A549 (cell line): ENCODE data around the gene WSCD1. TPM values are rescaled to one million over a fixed set of nuclear protein-coding genes. Genes with fewer than 3 reads are reported as not detected.

Source experiments
- ATAC-seq, 2 experiments: fragments of 200-7000 bp in 1 of 2; fragments of >200 bp in 1 of 2; cut with Nextera tagmentation in 1 of 2; cut with Tn5 transposase in 1 of 2; 3 replicates each; pipeline versions ENCODE4 v1.8.0 to v1.9.1; 2018 to 2020; ENCODE audit warnings: mild to moderate bottlenecking in 1 of 2, moderate library complexity in 1 of 2
- CTCF ChIA-PET: fragments of 300-600 bp; sonication (Branson Sonifier 250); formaldehyde crosslinking; extraction: SDS; loops from one replicate; lab custom pipeline; 2021; ENCODE audit warnings: antibody characterized with exemption, inconsistent platforms; lab: Yijun Ruan, JAX
- POLR2A ChIA-PET: fragments of 350-600 bp; formaldehyde crosslinking; extraction: SDS; loops from one replicate; lab custom pipeline; 2021; ENCODE audit warnings: antibody characterized with exemption, inconsistent platforms; lab: Yijun Ruan, JAX
- DNase-seq, 2 experiments: peaks; one replicate each; pipeline versions ENCODE4 v3.0.0 to v3.0.0-alpha.2; 2011 to 2016; ENCODE audit warnings: low read depth in 1 of 2, low spot score in 1 of 2
- FAIRE-seq: peaks from 2 replicates; lab custom pipeline; 2011; peaks lifted over from hg19 to GRCh38; lab: Jason Lieb, UNC
- H3K27ac ChIP-seq, 2 experiments: fragments of >200 bp; sonication (Bioruptor Twin); formaldehyde crosslinking; 3 replicates each; pipeline ENCODE4 v1.5.1; 2016 to 2017
- H3K4me1 ChIP-seq: fragments of >200 bp; sonication (Bioruptor Twin); formaldehyde crosslinking; 3 replicates; pipeline ENCODE4 v1.6.1; 2016
- H3K4me2 ChIP-seq: fragments of >200 bp; sonication (Bioruptor Twin); formaldehyde crosslinking; 3 replicates; pipeline ENCODE4 v1.6.1; 2016
- H3K4me3 ChIP-seq: fragments of >200 bp; sonication (Bioruptor Twin); formaldehyde crosslinking; 3 replicates; pipeline ENCODE4 v1.5.1; 2016
- H3K9me3 ChIP-seq: fragments of >200 bp; sonication (Bioruptor Twin); formaldehyde crosslinking; 3 replicates; pipeline ENCODE4 v1.6.1; 2016
- CBX8 ChIP-seq: fragments of 200-600 bp; sonication (generic); IDR thresholded peaks from 2 replicates; pipeline ENCODE4 v1.6.1; 2016
- CEBPB ChIP-seq, 2 experiments: fragments of >200 bp in 1 of 2; sonication (Bioruptor Twin) in 1 of 2; formaldehyde crosslinking in 1 of 2; IDR thresholded peaks; 2 replicates each; pipeline ENCODE4 v1.6.1; 2012 to 2016
- CHD4 ChIP-seq: fragments of 200-600 bp; sonication (generic); IDR thresholded peaks from 2 replicates; pipeline ENCODE4 v1.6.1; 2016; ENCODE audit warnings: antibody characterized with exemption, mild to moderate bottlenecking, borderline replicate concordance
- EHF ChIP-seq: fragments of 250-450 bp; sonication (Bioruptor Pico); IDR thresholded peaks from 2 replicates; pipeline ENCODE4 v1.5.0; 2020; ENCODE audit warnings: mild to moderate bottlenecking
- EP300 ChIP-seq, 2 experiments: fragments of >200 bp; sonication (Bioruptor Twin); formaldehyde crosslinking; IDR thresholded peaks; 2 replicates in 1 of 2; 3 replicates in 1 of 2; pipeline ENCODE4 v1.6.1; 2016 to 2017
- FOSB ChIP-seq: fragments of 250-450 bp; sonication (Bioruptor Pico); IDR thresholded peaks from 2 replicates; pipeline ENCODE4 v1.5.0; 2020; ENCODE audit warnings: mild to moderate bottlenecking, moderate library complexity
- FOSL2 ChIP-seq, 2 experiments: fragments of 450-650 bp in 1 of 2; fragments of >200 bp in 1 of 2; sonication (Bioruptor Twin) in 1 of 2; formaldehyde crosslinking; IDR thresholded peaks; 2 replicates each; pipeline versions ENCODE4 v1.5.0 to v1.6.1; 2016 to 2020; ENCODE audit warnings: mild to moderate bottlenecking in 1 of 2, moderate library complexity in 1 of 2
- HOXA7 ChIP-seq: fragments of 250-450 bp; sonication (Bioruptor Pico); IDR thresholded peaks from 2 replicates; pipeline ENCODE4 v1.5.0; 2020; ENCODE audit warnings: mild to moderate bottlenecking, moderate library complexity
- HOXB13 ChIP-seq: fragments of 250-450 bp; sonication (Bioruptor Pico); IDR thresholded peaks from 2 replicates; pipeline ENCODE4 v1.5.0; 2020; ENCODE audit warnings: low read depth, mild to moderate bottlenecking, moderate library complexity
- KDM5A ChIP-seq: fragments of 200-600 bp; sonication (generic); IDR thresholded peaks from 2 replicates; pipeline ENCODE4 v1.6.1; 2016; ENCODE audit warnings: antibody characterized with exemption, mild to moderate bottlenecking
- MAZ ChIP-seq: fragments of 150-350 bp; IDR thresholded peaks from 2 replicates; pipeline ENCODE4 v1.6.1; 2014; ENCODE audit warnings: antibody characterized with exemption, low read depth, low read length, borderline replicate concordance
- MYC ChIP-seq: IDR thresholded peaks from 2 replicates; pipeline ENCODE4 v1.6.1; 2012; ENCODE audit warnings: mild to moderate bottlenecking, inconsistent platforms, low read length, improper control_type of control experiment, borderline replicate concordance
- NPAS2 ChIP-seq: fragments of 250-450 bp; sonication (Bioruptor Pico); IDR thresholded peaks from 2 replicates; pipeline ENCODE4 v1.8.0; 2022; ENCODE audit warnings: mild to moderate bottlenecking, moderate library complexity, borderline replicate concordance
- PHF8 ChIP-seq: fragments of 200-600 bp; sonication (generic); IDR thresholded peaks from 2 replicates; pipeline ENCODE4 v1.6.1; 2016; ENCODE audit warnings: low read depth, mild to moderate bottlenecking, antibody characterized with exemption, moderate library complexity, borderline replicate concordance
- POLR2AphosphoS2 ChIP-seq: conservative IDR thresholded peaks from 2 replicates; pipeline ENCODE4 v1.6.1; 2012; ENCODE audit warnings: low read length, improper control_type of control experiment, inconsistent platforms
- RAD21 ChIP-seq, 2 experiments: fragments of >200 bp in 1 of 2; sonication (Bioruptor Twin) in 1 of 2; formaldehyde crosslinking in 1 of 2; IDR thresholded peaks in 1 of 2; conservative IDR thresholded peaks in 1 of 2; 2 replicates in 1 of 2; 3 replicates in 1 of 2; pipeline ENCODE4 v1.6.1; 2012 to 2018; ENCODE audit warnings: inconsistent platforms in 1 of 2
- RFX5 ChIP-seq: fragments of 450-650 bp; IDR thresholded peaks from 2 replicates; pipeline ENCODE4 v1.7.1; 2014; ENCODE audit warnings: antibody characterized with exemption, mild to moderate bottlenecking, moderate library complexity
- RNF2 ChIP-seq: fragments of 200-600 bp; sonication (generic); IDR thresholded peaks from 2 replicates; pipeline ENCODE4 v1.6.1; 2016; ENCODE audit warnings: low read depth, mild to moderate bottlenecking, antibody characterized with exemption, moderate library complexity, borderline replicate concordance
- SMC3 ChIP-seq: fragments of >200 bp; sonication (Bioruptor Twin); formaldehyde crosslinking; IDR thresholded peaks from 3 replicates; pipeline ENCODE4 v1.6.1; 2018; ENCODE audit warnings: inconsistent platforms
- SREBF2 ChIP-seq: fragments of 450-650 bp; IDR thresholded peaks from 2 replicates; pipeline ENCODE4 v1.6.1; 2014; ENCODE audit warnings: mild to moderate bottlenecking, moderate library complexity
- TFCP2L1 ChIP-seq: fragments of 250-450 bp; sonication (Bioruptor Pico); IDR thresholded peaks from 2 replicates; pipeline ENCODE4 v1.5.0; 2021; ENCODE audit warnings: mild to moderate bottlenecking
- TP53 ChIP-seq: fragments of 250-450 bp; sonication (Bioruptor Pico); IDR thresholded peaks from 2 replicates; pipeline ENCODE4 v1.5.0; 2021; ENCODE audit warnings: mild to moderate bottlenecking, moderate library complexity
- ZNF302 ChIP-seq: fragments of 250-450 bp; sonication (Bioruptor Pico); IDR thresholded peaks from 2 replicates; pipeline ENCODE4 v1.9.0; 2021; ENCODE audit warnings: inconsistent platforms, mild to moderate bottlenecking, moderate library complexity
- WGBS: methylation state at CpG from one replicate; pipeline ENCODE4 v1.1.6; 2017; ENCODE audit errors: missing lambda C conversion rate; 5-methylcytosine and 5-hydroxymethylcytosine counted together
- polyA plus RNA-seq, 4 experiments: library from polyadenylated mRNA; depleted of rRNA in 3 of 4; stranded (reverse); fragments of >200 nt; fragmentation: RNase III in 1 of 4; extraction: RNeasy Plus Mini Kit Qiagen cat#74134 plus additional on column Dnase treatment in 1 of 4; gene quantifications; 2 replicates in 3 of 4; 3 replicates in 1 of 4; pipeline ENCODE4 v1.2.3, GENCODE V29; 2011 to 2017
- TF ChIP-seq, protein P1 (sequence below): fragments of 250-450 bp; sonication (Bioruptor Pico); IDR thresholded peaks from 2 replicates; pipeline ENCODE4 v1.5.0; 2021; ENCODE audit warnings: mild to moderate bottlenecking, moderate library complexity, borderline replicate concordance
- TF ChIP-seq, protein P2 (sequence below): fragments of 150-350 bp; IDR thresholded peaks from 2 replicates; pipeline ENCODE4 v1.6.1; 2014; ENCODE audit warnings: low read depth, mild to moderate bottlenecking, low read length
- TF ChIP-seq, protein P3 (sequence below): fragments of 450-650 bp; IDR thresholded peaks from 2 replicates; pipeline ENCODE4 v1.6.1; 2014; ENCODE audit warnings: antibody characterized with exemption
- TF ChIP-seq, protein P4 (sequence below): IDR thresholded peaks from 2 replicates; pipeline ENCODE4 v1.6.1; 2012

Gene WSCD1
- polyA plus RNA-seq, 2 of the 4 experiments (the other 2 are of a cell fraction), result 1.6 TPM

DNA sequence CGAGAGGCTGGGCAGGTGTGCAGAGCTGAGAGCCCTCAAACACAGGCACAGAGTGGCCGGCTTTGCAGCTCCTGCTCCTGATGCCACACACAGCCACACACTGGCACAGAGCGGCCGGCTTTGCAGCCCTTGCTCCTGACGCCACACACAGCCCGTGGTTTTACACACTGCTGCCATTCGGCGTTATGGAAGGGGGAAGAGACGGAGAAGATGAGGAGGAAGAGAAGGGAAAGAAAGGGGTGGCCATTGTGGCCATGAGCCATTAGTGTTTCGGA, 26.8 kb downstream of the WSCD1 start:
- no peak for DNase-seq
- Histone ChIP-seq H3K4me3 (no peak overlapping the region), H3K4me1 (no peaks in the 10 kb centered on the region), H3K4me2 (no peak overlapping the region), H3K27ac (no peak overlapping the region)
- ChIA-PET CTCF (interaction anchor here (0.9 kb wide), 1 partner anchor 505 kb away, joined by 3 read pairs; no protein-coding TSS in a partner anchor), POLR2A (no interaction called here)
- WGBS, result 73% methylated on average over 10 of the region's 10 CpGs
- no peak for FAIRE-seq
- ATAC-seq, result peak in 1 of 2 experiments; percentile 21; a peak in 1 of 6 replicates
- TF ChIP-seq FOSB (no peak), SREBF2 (no peak), NPAS2 (CRISPR knock-in tag) (no peak), CEBPB (IDR thresholded peaks at IDR 0.05) (no peak), MAZ (no peak), EHF (CRISPR knock-in tag) (no peak), KDM5A (no peak), FOSL2 (IDR thresholded peaks at IDR 0.05) (no peak), FOSL2 (CRISPR knock-in tag; IDR thresholded peaks at IDR 0.05) (no peak), CHD4 (no peak), TFCP2L1 (CRISPR knock-in tag) (no peak), RNF2 (no peak), SMC3 (no peak), CBX8 (no peak), EP300 (IDR thresholded peaks at IDR 0.05) (no peak), RAD21 (conservative IDR thresholded peaks at IDR 0.05 in 1 of 2, IDR thresholded peaks at IDR 0.05 in 1 of 2) (no peak), RFX5 (no peak)
- TF ChIP-seq, protein P1, sequence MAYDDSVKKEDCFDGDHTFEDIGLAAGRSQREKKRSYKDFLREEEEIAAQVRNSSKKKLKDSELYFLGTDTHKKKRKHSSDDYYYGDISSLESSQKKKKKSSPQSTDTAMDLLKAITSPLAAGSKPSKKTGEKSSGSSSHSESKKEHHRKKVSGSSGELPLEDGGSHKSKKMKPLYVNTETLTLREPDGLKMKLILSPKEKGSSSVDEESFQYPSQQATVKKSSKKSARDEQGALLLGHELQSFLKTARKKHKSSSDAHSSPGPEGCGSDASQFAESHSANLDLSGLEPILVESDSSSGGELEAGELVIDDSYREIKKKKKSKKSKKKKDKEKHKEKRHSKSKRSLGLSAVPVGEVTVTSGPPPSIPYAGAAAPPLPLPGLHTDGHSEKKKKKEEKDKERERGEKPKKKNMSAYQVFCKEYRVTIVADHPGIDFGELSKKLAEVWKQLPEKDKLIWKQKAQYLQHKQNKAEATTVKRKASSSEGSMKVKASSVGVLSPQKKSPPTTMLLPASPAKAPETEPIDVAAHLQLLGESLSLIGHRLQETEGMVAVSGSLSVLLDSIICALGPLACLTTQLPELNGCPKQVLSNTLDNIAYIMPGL (CRISPR knock-in tag), result no peak
- TF ChIP-seq, protein P2, sequence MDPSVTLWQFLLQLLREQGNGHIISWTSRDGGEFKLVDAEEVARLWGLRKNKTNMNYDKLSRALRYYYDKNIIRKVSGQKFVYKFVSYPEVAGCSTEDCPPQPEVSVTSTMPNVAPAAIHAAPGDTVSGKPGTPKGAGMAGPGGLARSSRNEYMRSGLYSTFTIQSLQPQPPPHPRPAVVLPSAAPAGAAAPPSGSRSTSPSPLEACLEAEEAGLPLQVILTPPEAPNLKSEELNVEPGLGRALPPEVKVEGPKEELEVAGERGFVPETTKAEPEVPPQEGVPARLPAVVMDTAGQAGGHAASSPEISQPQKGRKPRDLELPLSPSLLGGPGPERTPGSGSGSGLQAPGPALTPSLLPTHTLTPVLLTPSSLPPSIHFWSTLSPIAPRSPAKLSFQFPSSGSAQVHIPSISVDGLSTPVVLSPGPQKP, result no peak
- TF ChIP-seq, all 56 proteins: peak for 0
- no peaks in the 10 kb centered on the region for H3K9me3 ChIP-seq

DNA sequence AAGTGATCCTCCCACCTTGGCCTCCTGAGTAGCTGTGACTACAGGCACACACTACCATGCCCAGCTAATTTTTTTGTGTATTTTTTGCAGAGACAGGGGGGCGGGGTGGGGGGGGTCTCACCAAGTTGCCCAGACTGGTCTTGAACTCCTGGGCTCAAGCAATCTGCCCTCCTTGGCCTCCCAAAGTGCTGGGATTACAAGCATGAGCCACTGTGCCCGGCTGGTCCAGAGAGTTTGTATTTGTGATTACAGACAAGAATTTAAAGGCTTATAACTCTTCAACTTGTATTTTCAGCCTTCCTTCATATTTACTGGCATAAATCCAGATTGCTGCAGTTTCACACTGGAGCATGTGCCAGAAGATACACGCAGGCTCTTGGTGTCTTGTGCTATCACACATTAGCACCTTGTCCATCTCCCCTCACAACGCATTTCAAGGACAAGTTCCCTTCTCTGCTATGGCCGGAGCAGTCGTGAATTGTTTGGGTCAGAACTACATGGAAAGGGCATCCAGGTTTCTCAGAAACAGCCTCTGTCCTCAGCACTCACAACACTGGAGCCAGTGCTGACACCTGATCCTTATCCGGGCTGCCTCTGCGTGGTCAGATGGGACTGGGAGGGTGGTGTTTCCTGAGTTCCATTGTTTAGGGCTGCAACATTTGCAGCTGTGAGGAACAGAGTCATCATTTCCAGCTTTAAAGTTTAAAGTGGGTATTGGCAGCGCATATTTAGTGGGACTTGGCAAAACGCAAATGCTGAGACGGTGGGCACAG, 28.1 kb downstream of the WSCD1 start:
- Histone ChIP-seq H3K4me1 (no peaks in the 10 kb centered on the region), H3K4me3 (no peak overlapping the region), H3K4me2 (no peak overlapping the region), H3K9me3 (no peaks in the 10 kb centered on the region), H3K27ac (no peak overlapping the region)
- ATAC-seq (no peak), FAIRE-seq (no peak), DNase-seq (no peak)
- TF ChIP-seq HOXA7 (CRISPR knock-in tag), result no peak
- TF ChIP-seq CHD4, result no peak
- TF ChIP-seq, protein P3, sequence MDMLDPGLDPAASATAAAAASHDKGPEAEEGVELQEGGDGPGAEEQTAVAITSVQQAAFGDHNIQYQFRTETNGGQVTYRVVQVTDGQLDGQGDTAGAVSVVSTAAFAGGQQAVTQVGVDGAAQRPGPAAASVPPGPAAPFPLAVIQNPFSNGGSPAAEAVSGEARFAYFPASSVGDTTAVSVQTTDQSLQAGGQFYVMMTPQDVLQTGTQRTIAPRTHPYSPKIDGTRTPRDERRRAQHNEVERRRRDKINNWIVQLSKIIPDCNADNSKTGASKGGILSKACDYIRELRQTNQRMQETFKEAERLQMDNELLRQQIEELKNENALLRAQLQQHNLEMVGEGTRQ, result no peak
- TF ChIP-seq, protein P4, sequence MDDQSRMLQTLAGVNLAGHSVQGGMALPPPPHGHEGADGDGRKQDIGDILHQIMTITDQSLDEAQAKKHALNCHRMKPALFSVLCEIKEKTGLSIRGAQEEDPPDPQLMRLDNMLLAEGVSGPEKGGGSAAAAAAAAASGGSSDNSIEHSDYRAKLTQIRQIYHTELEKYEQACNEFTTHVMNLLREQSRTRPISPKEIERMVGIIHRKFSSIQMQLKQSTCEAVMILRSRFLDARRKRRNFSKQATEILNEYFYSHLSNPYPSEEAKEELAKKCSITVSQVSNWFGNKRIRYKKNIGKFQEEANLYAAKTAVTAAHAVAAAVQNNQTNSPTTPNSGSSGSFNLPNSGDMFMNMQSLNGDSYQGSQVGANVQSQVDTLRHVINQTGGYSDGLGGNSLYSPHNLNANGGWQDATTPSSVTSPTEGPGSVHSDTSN, result no peak
- no peak for TF ChIP-seq CEBPB (IDR thresholded peaks at IDR 0.05)
- TF ChIP-seq ZNF302, result no peak
- TF ChIP-seq, protein P2, result no peak
- TF ChIP-seq POLR2AphosphoS2, result no peak
- no peak for TF ChIP-seq RFX5
- no peak for TF ChIP-seq MYC
- TF ChIP-seq KDM5A, result no peak
- no peak for TF ChIP-seq PHF8
- no peak for TF ChIP-seq NPAS2 (CRISPR knock-in tag)
- TF ChIP-seq TP53, result no peak
- no peak for TF ChIP-seq SMC3
- no peak for TF ChIP-seq TFCP2L1 (CRISPR knock-in tag)
- TF ChIP-seq HOXB13 (CRISPR knock-in tag), result no peak
- 56% methylated on average over 11 of the region's 11 CpGs for WGBS
- ChIA-PET POLR2A (no interaction called here), CTCF (no interaction called here)
